ENCODE measurements around the gene TTLL3.

DNA sequence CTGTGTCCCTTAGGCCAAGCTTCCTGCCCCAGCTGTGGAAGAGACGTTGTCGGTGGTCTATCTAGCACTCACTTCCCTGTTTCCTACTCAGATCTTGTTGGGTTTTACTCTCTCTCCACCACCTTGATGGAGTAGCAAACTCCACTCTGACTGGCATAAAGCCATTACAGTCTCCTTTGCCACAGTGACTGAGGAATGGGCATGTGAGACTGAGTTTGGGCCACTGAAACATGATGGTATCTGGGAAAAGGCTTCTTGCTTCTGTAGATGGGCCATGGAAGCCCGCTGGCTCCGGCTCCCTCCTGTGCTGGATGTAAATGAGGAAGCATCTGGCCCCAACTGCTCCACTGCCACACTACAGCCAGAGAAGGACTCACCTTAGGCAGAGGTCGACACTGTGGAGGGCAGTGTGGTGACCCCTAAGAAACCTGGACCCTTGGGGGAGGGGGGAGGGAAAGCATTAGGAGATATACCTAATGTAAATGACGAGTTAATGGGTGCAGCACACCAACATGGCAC lies 30.9 kb upstream of the TTLL3 start:
- TF ChIP-seq, protein P1, sequence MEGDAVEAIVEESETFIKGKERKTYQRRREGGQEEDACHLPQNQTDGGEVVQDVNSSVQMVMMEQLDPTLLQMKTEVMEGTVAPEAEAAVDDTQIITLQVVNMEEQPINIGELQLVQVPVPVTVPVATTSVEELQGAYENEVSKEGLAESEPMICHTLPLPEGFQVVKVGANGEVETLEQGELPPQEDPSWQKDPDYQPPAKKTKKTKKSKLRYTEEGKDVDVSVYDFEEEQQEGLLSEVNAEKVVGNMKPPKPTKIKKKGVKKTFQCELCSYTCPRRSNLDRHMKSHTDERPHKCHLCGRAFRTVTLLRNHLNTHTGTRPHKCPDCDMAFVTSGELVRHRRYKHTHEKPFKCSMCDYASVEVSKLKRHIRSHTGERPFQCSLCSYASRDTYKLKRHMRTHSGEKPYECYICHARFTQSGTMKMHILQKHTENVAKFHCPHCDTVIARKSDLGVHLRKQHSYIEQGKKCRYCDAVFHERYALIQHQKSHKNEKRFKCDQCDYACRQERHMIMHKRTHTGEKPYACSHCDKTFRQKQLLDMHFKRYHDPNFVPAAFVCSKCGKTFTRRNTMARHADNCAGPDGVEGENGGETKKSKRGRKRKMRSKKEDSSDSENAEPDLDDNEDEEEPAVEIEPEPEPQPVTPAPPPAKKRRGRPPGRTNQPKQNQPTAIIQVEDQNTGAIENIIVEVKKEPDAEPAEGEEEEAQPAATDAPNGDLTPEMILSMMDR (IDR thresholded peaks at IDR 0.05; ENCODE audit: low read depth, low read length): no peak
- TF ChIP-seq EZH2phosphoT487 (IDR thresholded peaks at IDR 0.05; ENCODE audit: low read depth): no peak
